ENCODE data around the gene SIRPD.

Gene SIRPD

DNA sequence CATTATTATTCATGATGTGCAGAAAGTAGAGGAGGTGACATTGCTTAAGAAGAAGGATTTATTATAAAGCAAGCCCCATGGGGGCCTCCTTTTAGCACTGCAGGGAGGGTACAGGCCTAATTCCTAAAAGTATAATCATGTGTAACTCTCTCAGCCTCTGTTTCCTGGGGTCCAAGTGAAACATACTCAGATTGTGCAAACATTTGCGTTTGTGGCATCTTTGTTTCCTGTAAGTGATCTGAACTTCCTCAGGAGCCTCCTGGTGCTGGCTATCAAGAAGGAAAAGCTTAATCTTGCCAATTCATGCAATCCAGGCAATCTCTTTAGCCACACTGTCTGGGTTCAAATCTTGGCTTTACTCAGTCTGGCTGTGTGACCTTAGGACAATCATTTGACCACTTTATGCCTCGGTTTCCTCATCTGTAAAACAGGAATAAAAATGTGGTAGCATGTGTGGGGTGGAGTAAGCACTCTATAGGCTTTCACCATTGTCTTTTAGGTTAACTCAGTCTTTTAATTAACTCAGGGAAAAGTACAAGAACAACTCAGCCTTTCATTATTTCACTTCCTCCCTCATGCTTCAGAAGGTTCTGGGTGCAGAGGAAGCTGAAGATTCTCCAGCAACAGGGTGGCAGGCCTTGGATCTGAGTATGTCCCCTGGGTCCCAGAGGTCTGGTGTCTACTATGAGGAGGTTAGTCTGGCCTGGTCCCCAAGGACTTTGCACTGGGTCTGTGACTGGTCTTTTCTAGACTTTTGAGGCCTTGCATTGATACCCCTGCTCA, 65.5 kb downstream of the SIRPD start:
- no peak for DNase-seq

DNA sequence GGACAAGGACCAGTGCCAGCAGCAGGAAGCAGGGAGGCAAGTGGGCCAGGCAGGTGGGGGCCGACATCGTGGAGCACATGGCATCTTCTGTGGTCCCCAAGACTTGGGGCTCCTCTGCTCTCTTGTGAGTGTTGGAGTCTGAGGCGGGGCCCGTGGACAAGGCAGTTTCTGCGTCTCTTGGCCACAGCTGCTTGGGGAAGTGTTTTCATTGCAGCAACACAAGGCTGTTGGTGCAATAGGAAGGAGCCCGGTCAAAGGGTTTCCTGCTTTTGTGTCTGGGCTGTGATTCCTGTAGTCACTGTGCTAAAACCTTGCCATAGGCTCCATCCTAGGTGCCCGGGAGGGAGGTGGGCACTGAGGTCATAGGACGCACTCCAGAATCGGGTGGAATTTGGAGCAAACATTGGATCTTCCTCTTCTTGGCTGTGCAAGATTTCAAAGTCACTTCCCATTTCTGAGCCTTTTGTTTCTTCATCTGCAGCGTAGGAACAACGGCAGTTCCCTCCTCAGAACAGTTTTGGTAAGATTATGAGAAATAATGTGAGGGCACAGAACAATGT, 66.1 kb downstream of the SIRPD start, which contains the start of gene SIRPB2:
Gene SIRPB2 (minus strand): TSS at position 140 of the 560 bp plus-strand sequence. CDS start 61 bp downstream, at position 79.
- no peak for DNase-seq

DNA sequence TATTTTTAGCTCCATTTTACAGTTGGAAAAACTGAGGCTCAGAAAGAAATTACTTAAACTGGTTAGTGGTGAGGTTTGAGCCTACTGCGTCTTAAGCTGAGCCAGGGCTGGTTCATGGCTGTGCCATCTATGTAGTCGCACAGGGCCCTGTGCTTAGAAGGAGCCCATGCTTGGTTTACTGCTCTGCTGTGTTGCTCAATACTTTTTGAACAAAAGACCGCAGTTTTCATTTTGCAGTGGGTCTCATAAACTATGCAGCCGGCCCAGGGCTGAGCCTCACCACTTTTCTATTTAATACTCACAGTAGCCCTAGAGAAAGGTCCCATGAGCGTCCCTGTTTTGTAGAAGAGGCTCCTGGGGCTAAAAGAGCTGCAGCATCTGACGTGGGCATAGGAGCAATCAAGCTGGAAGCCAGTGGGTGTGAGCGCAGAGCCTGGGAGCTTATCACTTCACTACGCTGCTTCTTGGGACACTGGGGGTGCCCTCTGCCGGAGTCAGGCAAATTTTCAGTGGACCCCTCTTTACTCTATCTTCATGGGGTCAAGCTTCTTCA, 66.8 kb downstream of the SIRPD start:
- no peak for DNase-seq

DNA sequence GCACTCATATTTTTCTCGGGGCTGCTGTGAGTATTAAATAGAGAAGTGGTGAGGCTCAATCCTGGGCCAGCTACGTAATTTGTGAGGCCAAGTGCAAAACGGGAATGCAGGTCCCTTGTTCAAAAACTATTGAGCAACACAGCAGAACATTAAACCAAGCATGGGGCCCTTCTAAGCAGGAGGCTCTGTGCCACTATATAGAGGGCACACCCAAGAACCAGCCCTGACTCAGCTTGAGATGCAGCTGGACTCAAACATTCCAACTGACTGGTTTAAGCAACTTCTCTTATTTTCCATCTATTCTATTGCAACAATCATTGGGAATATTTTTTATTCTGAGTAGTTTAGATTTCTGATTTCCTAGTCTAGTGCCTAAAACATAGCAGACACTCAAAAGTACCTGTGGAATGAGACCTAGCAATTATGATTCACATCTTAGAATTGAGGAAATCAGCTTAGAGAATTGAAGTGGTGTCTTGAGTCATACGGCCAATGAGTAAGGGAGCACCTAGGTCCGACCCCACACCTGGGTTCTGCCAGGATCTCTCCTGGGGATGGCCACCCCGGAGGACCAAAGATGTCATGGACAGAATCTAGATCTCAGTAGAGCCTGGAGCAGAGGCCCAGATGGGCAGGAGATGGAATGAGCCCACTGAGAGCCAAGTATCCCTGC, 67.6 kb downstream of the SIRPD start:
- no peak for DNase-seq

DNA sequence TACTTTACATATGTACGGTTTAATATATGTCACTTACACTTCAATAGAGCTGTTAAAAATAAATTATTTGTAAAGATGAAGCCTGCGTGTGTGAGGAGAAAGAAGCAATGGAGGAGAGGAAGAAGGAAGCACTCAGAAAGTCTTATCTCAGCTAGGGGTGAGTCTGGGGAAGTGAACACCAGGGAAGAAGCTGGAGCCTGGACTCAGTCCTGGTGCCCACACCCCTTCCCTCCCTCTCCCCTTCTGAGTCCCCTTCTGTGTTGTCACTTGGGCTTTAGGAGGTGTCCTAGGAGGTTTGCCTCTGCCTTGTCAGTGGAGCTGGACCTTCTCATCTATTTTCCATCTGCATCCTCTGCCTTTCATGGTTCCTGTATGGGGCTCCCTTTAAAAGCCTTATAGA, 68.2 kb downstream of the SIRPD start:
- DNase-seq: no peak

DNA sequence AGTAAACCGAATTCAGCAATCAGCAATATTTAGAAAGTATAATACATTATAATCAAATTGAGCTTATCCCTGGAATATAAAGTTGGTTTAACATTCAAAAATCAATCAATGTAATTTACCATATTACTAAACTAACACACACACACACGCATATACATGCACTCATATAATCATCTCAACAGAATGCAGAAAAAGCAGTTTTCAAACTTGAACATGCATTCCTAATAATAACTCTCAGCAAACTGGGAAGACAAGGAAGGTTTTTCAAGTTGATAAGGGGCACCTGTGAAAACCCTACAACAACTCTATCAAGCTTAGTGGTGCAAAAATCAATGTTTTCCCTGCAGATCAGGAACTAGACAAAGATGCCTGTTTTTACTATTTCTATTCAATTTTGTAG, 70.9 kb downstream of the SIRPD start:
- no peak for DNase-seq

DNA sequence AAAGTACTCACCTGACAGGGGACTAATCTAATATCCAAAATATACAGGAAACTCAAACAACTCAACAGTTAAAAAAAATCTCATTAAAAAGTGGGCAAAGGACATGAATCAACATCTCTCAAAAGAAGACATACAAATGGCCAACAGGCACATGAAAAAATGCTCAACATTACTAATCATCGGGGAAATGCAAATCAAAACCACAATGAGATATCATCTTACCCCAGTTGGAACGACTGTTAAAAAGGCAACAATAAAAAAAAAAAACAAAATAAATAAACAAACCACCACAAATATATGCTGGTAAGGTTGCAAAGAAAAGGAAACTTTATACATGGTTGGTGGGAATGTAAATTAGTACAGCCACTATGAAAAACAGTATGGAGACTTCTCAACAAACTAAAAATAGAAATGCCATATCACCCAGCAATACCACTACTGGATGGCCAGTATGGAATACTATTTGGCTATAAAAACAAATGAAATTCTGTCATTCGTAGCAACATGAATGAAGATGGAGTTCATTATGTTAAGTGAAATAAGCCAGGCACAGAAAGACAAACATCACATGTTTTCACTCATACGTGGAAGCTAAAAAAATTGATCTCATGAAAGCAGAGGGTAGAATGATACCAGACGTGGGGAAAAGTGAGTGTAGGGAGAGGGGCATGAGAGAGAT, 72.9 kb downstream of the SIRPD start:
- no peak for DNase-seq
